ENCODE results near the gene KSR2.

GRCh38 chr12:117743761-117744160 is 225.0 kb downstream of the KSR2 start:
- TF ChIP-seq CTCF (IDR thresholded peaks at IDR 0.05; ENCODE audit: low read depth, low read length, poor library complexity, severe bottlenecking) (no peak), EZH2phosphoT487 (IDR thresholded peaks at IDR 0.05; ENCODE audit: borderline replicate concordance, low read length) (no peak)
